PC-3 (cell line): ENCODE data around the gene MPC2.

Source experiments
- EZH2 ChIP-seq: fragments of 300-600 bp; sonication (generic); IDR thresholded peaks from one replicate; pipeline ENCODE4 v1.6.1; 2017; ENCODE audit warnings: antibody characterized with exemption, mild to moderate bottlenecking, low read length; ENCODE audit not compliant: unreplicated experiment
- EZH2phosphoT487 ChIP-seq: fragments of 300-600 bp; sonication (generic); IDR thresholded peaks from 2 replicates; pipeline ENCODE4 v1.6.1; 2018; ENCODE audit warnings: mild to moderate bottlenecking, antibody characterized with exemption, low read length, borderline replicate concordance
- TF ChIP-seq, protein P1 (sequence below): fragments of 300-600 bp; sonication (generic); conservative IDR thresholded peaks from 2 replicates; pipeline ENCODE4 v1.5.1; 2017; ENCODE audit warnings: antibody characterized with exemption, low read depth, mild to moderate bottlenecking, low read length

DNA sequence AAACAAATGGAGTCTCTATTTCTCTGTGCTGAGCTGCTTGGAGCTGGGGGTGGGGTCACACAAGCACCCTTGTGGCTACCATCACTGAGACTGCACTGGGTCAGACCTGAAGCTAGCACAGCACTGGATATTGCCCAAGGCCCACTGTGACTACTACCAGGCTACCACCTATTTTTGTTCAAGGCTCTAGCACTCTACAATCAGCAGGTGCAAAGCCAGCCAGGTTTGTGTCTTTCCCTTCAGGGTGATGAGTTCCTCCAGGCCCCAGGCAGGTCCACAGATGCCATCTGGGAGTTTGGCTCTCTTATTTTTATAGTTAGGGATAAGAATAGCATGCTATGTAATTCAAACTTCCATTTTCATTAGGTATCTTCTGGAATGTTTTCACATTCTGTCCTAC is 46.5 kb downstream of the MPC2 start:
- TF ChIP-seq, protein P1, sequence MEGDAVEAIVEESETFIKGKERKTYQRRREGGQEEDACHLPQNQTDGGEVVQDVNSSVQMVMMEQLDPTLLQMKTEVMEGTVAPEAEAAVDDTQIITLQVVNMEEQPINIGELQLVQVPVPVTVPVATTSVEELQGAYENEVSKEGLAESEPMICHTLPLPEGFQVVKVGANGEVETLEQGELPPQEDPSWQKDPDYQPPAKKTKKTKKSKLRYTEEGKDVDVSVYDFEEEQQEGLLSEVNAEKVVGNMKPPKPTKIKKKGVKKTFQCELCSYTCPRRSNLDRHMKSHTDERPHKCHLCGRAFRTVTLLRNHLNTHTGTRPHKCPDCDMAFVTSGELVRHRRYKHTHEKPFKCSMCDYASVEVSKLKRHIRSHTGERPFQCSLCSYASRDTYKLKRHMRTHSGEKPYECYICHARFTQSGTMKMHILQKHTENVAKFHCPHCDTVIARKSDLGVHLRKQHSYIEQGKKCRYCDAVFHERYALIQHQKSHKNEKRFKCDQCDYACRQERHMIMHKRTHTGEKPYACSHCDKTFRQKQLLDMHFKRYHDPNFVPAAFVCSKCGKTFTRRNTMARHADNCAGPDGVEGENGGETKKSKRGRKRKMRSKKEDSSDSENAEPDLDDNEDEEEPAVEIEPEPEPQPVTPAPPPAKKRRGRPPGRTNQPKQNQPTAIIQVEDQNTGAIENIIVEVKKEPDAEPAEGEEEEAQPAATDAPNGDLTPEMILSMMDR, result no peak
- TF ChIP-seq EZH2, result no peak
- TF ChIP-seq EZH2phosphoT487, result no peak
